Brain microvascular endothelial cell (primary cell): ENCODE measurements around the gene HOXD9.

Experiments
- DNase-seq: peaks from one replicate; pipeline ENCODE4 v3.0.0-alpha.2; 2020
- H3K27ac ChIP-seq: fragments of 250-450 bp; sonication (Bioruptor Pico); 2 replicates; pipeline ENCODE4 v1.5.1; 2020; ENCODE audit warnings: mild to moderate bottlenecking, moderate library complexity
- H3K27me3 ChIP-seq: fragments of 250-450 bp; sonication (Bioruptor Pico); replicated peaks from 2 replicates; pipeline ENCODE4 v1.5.1; 2020; ENCODE audit warnings: mild to moderate bottlenecking
- H3K36me3 ChIP-seq: fragments of 250-450 bp; sonication (Bioruptor Pico); replicated peaks from 2 replicates; pipeline ENCODE4 v1.5.1; 2020; ENCODE audit warnings: mild to moderate bottlenecking
- H3K4me3 ChIP-seq: 2 replicates; pipeline ENCODE4 v1.5.1; 2011; ENCODE audit warnings: low read depth, mild to moderate bottlenecking, control low read depth, low read length, moderate library complexity
- CTCF ChIP-seq: IDR thresholded peaks from 2 replicates; pipeline ENCODE4 v1.5.1; 2011; ENCODE audit warnings: low read depth, mild to moderate bottlenecking, moderate library complexity, low read length, control low read depth, inconsistent platforms; ENCODE audit errors: missing control alignments
- in situ Hi-C: cut with HindIII; loops from 2 replicates; pipeline ENCODE4 v1.10.0; 2017; ENCODE audit warnings: low sequenced_read_pairs, low pct_ligation_motif_present

HOXD9 gene

GRCh38 chr2:176111846-176112374 is 10.6 kb upstream of the HOXD9 start:
- Histone ChIP-seq H3K36me3 (no peaks in the 10 kb centered on the region), H3K27me3 (peaks cover 91% of the 10 kb centered on the region), H3K27ac (no peak overlapping the region), H3K4me3 (no peak overlapping the region)
- in situ Hi-C loops, result no loop called here
- DNase-seq, result no peak
- no peak for TF ChIP-seq CTCF

GRCh38 chr2:176112375-176113302 is 9.9 kb upstream of the HOXD9 start:
- in situ Hi-C loops, result no loop called here
- no peaks in the 10 kb centered on the region for H3K36me3 ChIP-seq
- no peak overlapping the region for H3K4me3 ChIP-seq
- H3K27ac ChIP-seq, result no peak overlapping the region
- peaks cover 93% of the 10 kb centered on the region for H3K27me3 ChIP-seq
- DNase-seq, result no peak
- no peak for TF ChIP-seq CTCF

- in situ Hi-C loops, result no loop called here
- H3K27me3 ChIP-seq, result peaks cover 95% of the 10 kb centered on the region
- H3K36me3 ChIP-seq, result no peaks in the 10 kb centered on the region
- no peak for DNase-seq
- no peak for TF ChIP-seq CTCF
- H3K4me3 ChIP-seq, result no peak overlapping the region
- no peak overlapping the region for H3K27ac ChIP-seq
Measured at GRCh38 chr2:176114120-176114929, 8.2 kb upstream of the HOXD9 start.

GRCh38 chr2:176114930-176115625 is 7.4 kb upstream of the HOXD9 start:
- H3K27me3 ChIP-seq, result peaks cover 95% of the 10 kb centered on the region
- in situ Hi-C loops, result no loop called here
- no peak overlapping the region for H3K4me3 ChIP-seq
- H3K27ac ChIP-seq, result no peak overlapping the region
- TF ChIP-seq CTCF, result no peak
- H3K36me3 ChIP-seq, result no peaks in the 10 kb centered on the region
- DNase-seq, result no peak

- in situ Hi-C loops, result no loop called here
- DNase-seq, result no peak
- no peak within 1 kb of the TSS for H3K4me3 ChIP-seq
- peaks cover 95% of the 10 kb centered on the region for H3K27me3 ChIP-seq
- H3K36me3 ChIP-seq, result no peaks in the 10 kb centered on the region
- no peak for TF ChIP-seq CTCF
- H3K27ac ChIP-seq, result no peak within 1 kb of the TSS
Measured at GRCh38 chr2:176115883-176116813, 6.4 kb upstream of the HOXD9 start, which contains the start of gene HOXD10. TSS of gene HOXD10 (plus strand) at chr2:176116778. CDS start at chr2:176116834, 56 bp downstream.
